Measurements from ENCODE around the gene ZSCAN5B. TPM values are rescaled to one million over a fixed set of nuclear protein-coding genes. Genes with fewer than 3 reads are reported as not detected.
"Not testable (repeated sequence)": the region's sequence is repeated elsewhere in the genome, so short reads cannot be mapped to it uniquely, and the experiment has no call there.

The ZSCAN5B gene
- total RNA-seq, 1 donor from 2014 or later: not detected

GRCh38 chr19:56155124-56155687 is 42.4 kb downstream of the ZSCAN5B start:
- no peaks in the 10 kb centered on the region for H3K9me3 Mint-ChIP-seq (ENCODE audit: unreplicated experiment)
- peaks cover 29% of the 10 kb centered on the region for H3K36me3 Mint-ChIP-seq (ENCODE audit: unreplicated experiment)
- TF ChIP-seq CTCF (IDR thresholded peaks at IDR 0.05): peak; percentile 35
- DNase-seq (ENCODE audit: extremely low spot score, unreplicated experiment): no peak
- H3K27me3 Mint-ChIP-seq (ENCODE audit: unreplicated experiment): no peaks in the 10 kb centered on the region
- H3K4me3 Mint-ChIP-seq (ENCODE audit: unreplicated experiment): no peak overlapping the region
- H3K4me1 Mint-ChIP-seq (ENCODE audit: unreplicated experiment): peaks cover 12% of the 10 kb centered on the region
- no peak overlapping the region for H3K27ac Mint-ChIP-seq (ENCODE audit: unreplicated experiment)

- Mint-ChIP-seq H3K27me3 (ENCODE audit: unreplicated experiment) (no peaks in the 10 kb centered on the region), H3K4me1 (ENCODE audit: unreplicated experiment) (peaks cover 12% of the 10 kb centered on the region), H3K36me3 (ENCODE audit: unreplicated experiment) (peaks cover 22% of the 10 kb centered on the region), H3K4me3 (ENCODE audit: unreplicated experiment) (no peak overlapping the region), H3K27ac (ENCODE audit: unreplicated experiment) (peak overlapping the region; percentile 29), H3K9me3 (ENCODE audit: unreplicated experiment) (no peaks in the 10 kb centered on the region)
- no peak for DNase-seq (ENCODE audit: extremely low spot score, unreplicated experiment)
- TF ChIP-seq CTCF (IDR thresholded peaks at IDR 0.05): no peak
Measured at GRCh38 chr19:56153507-56153906, 44.1 kb downstream of the ZSCAN5B start.

GRCh38 chr19:56152644-56153043 is 44.9 kb downstream of the ZSCAN5B start:
- no peaks in the 10 kb centered on the region for H3K27me3 Mint-ChIP-seq (ENCODE audit: unreplicated experiment)
- H3K27ac Mint-ChIP-seq (ENCODE audit: unreplicated experiment): no peak overlapping the region
- H3K4me1 Mint-ChIP-seq (ENCODE audit: unreplicated experiment): peaks cover 12% of the 10 kb centered on the region
- H3K4me3 Mint-ChIP-seq (ENCODE audit: unreplicated experiment): no peak overlapping the region
- no peaks in the 10 kb centered on the region for H3K9me3 Mint-ChIP-seq (ENCODE audit: unreplicated experiment)
- H3K36me3 Mint-ChIP-seq (ENCODE audit: unreplicated experiment): peaks cover 24% of the 10 kb centered on the region
- no peak for TF ChIP-seq CTCF (IDR thresholded peaks at IDR 0.05)
- DNase-seq (ENCODE audit: extremely low spot score, unreplicated experiment): no peak

GRCh38 chr19:56150358-56150757 is 47.2 kb downstream of the ZSCAN5B start:
- DNase-seq (ENCODE audit: extremely low spot score, unreplicated experiment): no peak
- no peak overlapping the region for H3K27ac Mint-ChIP-seq (ENCODE audit: unreplicated experiment)

GRCh38 chr19:56149656-56150038 is 47.9 kb downstream of the ZSCAN5B start:
- H3K27me3 Mint-ChIP-seq (ENCODE audit: unreplicated experiment): no peaks in the 10 kb centered on the region
- no peak overlapping the region for H3K27ac Mint-ChIP-seq (ENCODE audit: unreplicated experiment)
- H3K36me3 Mint-ChIP-seq (ENCODE audit: unreplicated experiment): peaks cover 9% of the 10 kb centered on the region
- peaks cover 12% of the 10 kb centered on the region for H3K4me1 Mint-ChIP-seq (ENCODE audit: unreplicated experiment)
- H3K9me3 Mint-ChIP-seq (ENCODE audit: unreplicated experiment): no peaks in the 10 kb centered on the region
- no peak for TF ChIP-seq CTCF (IDR thresholded peaks at IDR 0.05)
- H3K4me3 Mint-ChIP-seq (ENCODE audit: unreplicated experiment): no peak overlapping the region
- no peak for DNase-seq (ENCODE audit: extremely low spot score, unreplicated experiment)

More at GRCh38 chr19:56150358-56150757, 47.2 kb downstream of the ZSCAN5B start:
- H3K4me3 Mint-ChIP-seq (ENCODE audit: unreplicated experiment): no peak overlapping the region
- no peaks in the 10 kb centered on the region for H3K9me3 Mint-ChIP-seq (ENCODE audit: unreplicated experiment)
- H3K36me3 Mint-ChIP-seq (ENCODE audit: unreplicated experiment): peaks cover 14% of the 10 kb centered on the region
- no peaks in the 10 kb centered on the region for H3K27me3 Mint-ChIP-seq (ENCODE audit: unreplicated experiment)
- peaks cover 12% of the 10 kb centered on the region for H3K4me1 Mint-ChIP-seq (ENCODE audit: unreplicated experiment)
- TF ChIP-seq CTCF (IDR thresholded peaks at IDR 0.05): no peak

- DNase-seq (ENCODE audit: extremely low spot score, unreplicated experiment); H3K9me3 Mint-ChIP-seq (ENCODE audit: unreplicated experiment); H3K4me3 Mint-ChIP-seq (ENCODE audit: unreplicated experiment); H3K27me3 Mint-ChIP-seq (ENCODE audit: unreplicated experiment); H3K36me3 Mint-ChIP-seq (ENCODE audit: unreplicated experiment); H3K27ac Mint-ChIP-seq (ENCODE audit: unreplicated experiment): not testable (repeated sequence)
- H3K4me1 Mint-ChIP-seq (ENCODE audit: unreplicated experiment): peaks cover 12% of the 10 kb centered on the region
Measured at GRCh38 chr19:56148955-56149655, 48.5 kb downstream of the ZSCAN5B start.

All from osteocyte (in vitro differentiated cells).